Measurements from ENCODE around the gene AHRR. TPM values are rescaled to one million over a fixed set of nuclear protein-coding genes. Genes with fewer than 3 reads are reported as not detected.

The AHRR gene
- total RNA-seq, 1 experiment from 2014 or later, result 1.9 TPM

DNA sequence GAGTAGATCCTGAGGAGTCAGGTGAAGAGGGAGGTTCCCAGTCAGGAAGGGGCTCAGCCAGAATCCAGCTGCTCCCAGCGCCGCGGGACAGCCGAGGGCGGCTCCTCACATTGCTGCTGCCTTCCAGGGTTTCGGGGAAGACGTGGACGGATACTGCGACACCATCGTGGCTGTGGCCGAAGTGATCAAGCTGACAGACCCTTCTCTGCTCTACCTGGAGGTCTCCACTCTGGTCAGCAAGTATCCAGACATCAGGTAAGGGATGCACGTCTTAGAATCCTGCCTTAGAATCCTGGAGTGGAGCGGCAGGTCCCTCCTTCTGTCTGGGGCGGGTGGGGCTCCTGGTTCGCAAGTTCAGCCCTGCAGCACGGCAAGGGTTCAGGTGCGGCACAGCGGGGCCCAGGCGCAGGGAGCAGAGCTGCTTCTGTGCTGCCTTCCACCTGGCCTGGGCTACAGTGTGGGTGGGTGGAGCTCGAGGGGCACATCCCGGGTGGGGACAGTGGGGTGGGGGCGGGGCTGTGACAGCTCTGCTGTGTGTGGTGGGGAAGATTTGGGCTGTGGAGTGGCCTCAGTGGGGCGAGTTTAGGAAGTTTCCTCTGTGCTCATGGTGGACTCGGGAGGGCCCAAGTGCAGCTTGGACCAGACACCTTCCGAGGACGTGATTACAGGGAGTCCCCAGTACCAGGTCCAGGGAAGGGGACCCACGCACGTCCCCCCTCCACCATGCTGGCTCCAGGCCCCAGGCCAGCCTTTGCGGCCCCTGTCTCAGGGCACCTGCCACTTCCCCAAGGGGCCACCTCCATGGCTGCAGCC, 144.3 kb downstream of the AHRR start:
- no peak overlapping the region for H3K9ac ChIP-seq (ENCODE audit: low read length)
- no peaks in the 10 kb centered on the region for H3K9me3 ChIP-seq (ENCODE audit: low read length)
- no peak overlapping the region for H2AFZ ChIP-seq (ENCODE audit: low read length)
- intact Hi-C loops (cut with micrococcal nuclease), result no loop called here
- peaks cover 13% of the 10 kb centered on the region; the same call in 1 of the 2 replicates for H3K36me3 ChIP-seq (ENCODE audit: low read depth, low read length)
- H3K9me2 ChIP-seq (replicated peaks; ENCODE audit: low read length), result no peaks in the 10 kb centered on the region
- ChIA-PET CTCF (no interaction called here), POLR2A (ENCODE audit: unreplicated experiment) (no interaction called here)
- TF ChIP-seq EZH2phosphoT487 (IDR thresholded peaks at IDR 0.05; ENCODE audit: borderline replicate concordance, low read length) (no peak), EZH2 (IDR thresholded peaks at IDR 0.05; ENCODE audit: low read length, unreplicated experiment) (no peak)
- TF ChIP-seq, protein P1, sequence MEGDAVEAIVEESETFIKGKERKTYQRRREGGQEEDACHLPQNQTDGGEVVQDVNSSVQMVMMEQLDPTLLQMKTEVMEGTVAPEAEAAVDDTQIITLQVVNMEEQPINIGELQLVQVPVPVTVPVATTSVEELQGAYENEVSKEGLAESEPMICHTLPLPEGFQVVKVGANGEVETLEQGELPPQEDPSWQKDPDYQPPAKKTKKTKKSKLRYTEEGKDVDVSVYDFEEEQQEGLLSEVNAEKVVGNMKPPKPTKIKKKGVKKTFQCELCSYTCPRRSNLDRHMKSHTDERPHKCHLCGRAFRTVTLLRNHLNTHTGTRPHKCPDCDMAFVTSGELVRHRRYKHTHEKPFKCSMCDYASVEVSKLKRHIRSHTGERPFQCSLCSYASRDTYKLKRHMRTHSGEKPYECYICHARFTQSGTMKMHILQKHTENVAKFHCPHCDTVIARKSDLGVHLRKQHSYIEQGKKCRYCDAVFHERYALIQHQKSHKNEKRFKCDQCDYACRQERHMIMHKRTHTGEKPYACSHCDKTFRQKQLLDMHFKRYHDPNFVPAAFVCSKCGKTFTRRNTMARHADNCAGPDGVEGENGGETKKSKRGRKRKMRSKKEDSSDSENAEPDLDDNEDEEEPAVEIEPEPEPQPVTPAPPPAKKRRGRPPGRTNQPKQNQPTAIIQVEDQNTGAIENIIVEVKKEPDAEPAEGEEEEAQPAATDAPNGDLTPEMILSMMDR (conservative IDR thresholded peaks at IDR 0.05; ENCODE audit: low read depth, low read length), result no peak
- H4K20me1 ChIP-seq (ENCODE audit: low read length), result no peaks in the 10 kb centered on the region
- H3K27me3 ChIP-seq (ENCODE audit: low read length), result no peaks in the 10 kb centered on the region
- H3F3A ChIP-seq (ENCODE audit: low read length, unreplicated experiment), result no peaks in the 10 kb centered on the region
- no peak overlapping the region for H3K4me2 ChIP-seq (ENCODE audit: low read length)
- no TSS peak for BruUV-seq (replicated peaks)
- no peak overlapping the region for H3K4me3 ChIP-seq (ENCODE audit: low read length)
- ATAC-seq, result no peak
- no peak overlapping the region for H3K27ac ChIP-seq (ENCODE audit: low read length)
- H3K4me1 ChIP-seq (ENCODE audit: insufficient read depth, low read length), result peaks cover 7% of the 10 kb centered on the region; the same call in 1 of the 2 replicates
- H3K79me2 ChIP-seq (ENCODE audit: low read length), result peaks cover 13% of the 10 kb centered on the region
- DNase-seq, result no peak

DNA sequence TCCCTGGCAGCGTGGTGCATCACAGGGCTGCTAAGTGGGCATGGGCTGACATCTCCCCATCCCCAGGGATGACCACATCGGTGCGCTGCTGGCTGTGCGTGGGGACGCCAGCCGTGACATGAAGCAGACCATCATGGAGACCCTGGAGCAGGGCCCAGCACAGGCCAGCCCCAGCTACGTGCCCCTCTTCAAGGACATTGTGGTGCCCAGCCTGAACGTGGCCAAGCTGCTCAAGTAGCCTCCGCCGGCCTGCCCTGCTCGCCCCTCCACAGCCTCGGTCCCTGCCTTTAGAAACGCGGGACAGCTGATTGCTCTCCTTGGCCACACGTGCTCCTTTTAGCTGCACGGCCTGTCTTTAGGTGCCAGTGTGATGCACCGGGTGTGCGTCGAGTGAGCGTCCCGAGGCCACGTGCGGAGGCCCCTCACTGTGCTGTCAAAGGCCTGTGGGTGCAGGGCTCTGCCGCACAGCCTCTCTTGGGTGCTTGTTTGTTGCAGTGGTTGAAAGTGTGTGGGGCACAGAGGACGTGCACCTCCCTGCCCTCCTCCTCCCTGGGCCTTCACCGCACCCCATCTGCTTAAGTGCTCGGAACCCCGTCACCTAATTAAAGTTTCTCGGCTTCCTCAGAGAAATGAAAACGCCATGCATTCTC, 145.3 kb downstream of the AHRR start:
- no peak overlapping the region for H3K9ac ChIP-seq (ENCODE audit: low read length)
- no peak for DNase-seq

DNA sequence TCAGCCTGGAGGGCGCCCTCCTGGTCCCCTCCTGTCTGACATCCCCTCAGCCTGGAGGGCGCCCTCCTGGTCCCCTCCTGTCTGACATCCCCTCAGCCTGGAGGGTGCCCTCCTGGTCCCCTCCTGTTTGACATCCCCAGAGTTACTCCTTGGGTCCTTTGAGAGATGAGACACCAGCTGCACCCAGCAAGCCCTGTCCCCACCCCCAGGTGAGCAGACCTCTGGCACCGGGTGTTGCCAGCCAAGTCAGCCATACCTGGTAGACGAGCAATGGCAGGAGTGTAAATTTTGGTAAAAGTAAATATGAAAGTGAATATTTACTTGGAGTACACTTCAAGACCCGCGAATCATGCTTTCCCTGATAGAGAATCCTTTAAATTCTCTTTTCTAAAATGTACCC, 146.9 kb downstream of the AHRR start:
- BruUV-seq (replicated peaks), result no TSS peak
- Histone ChIP-seq H3K4me3 (ENCODE audit: low read length) (no peak overlapping the region), H3K9me2 (replicated peaks; ENCODE audit: low read length) (no peaks in the 10 kb centered on the region), H3K4me1 (ENCODE audit: insufficient read depth, low read length) (peaks cover 26% of the 10 kb centered on the region), H3K27ac (ENCODE audit: low read length) (no peak overlapping the region), H2AFZ (ENCODE audit: low read length) (no peak overlapping the region), H3K9me3 (ENCODE audit: low read length) (no peaks in the 10 kb centered on the region), H3K79me2 (ENCODE audit: low read length) (peaks cover 33% of the 10 kb centered on the region), H3F3A (ENCODE audit: low read length, unreplicated experiment) (no peaks in the 10 kb centered on the region), H3K4me2 (ENCODE audit: low read length) (no peak overlapping the region), H3K27me3 (ENCODE audit: low read length) (no peaks in the 10 kb centered on the region), H4K20me1 (ENCODE audit: low read length) (no peaks in the 10 kb centered on the region), H3K36me3 (ENCODE audit: low read depth, low read length) (peaks cover 2% of the 10 kb centered on the region; the same call in 1 of the 2 replicates), H3K9ac (ENCODE audit: low read length) (no peak overlapping the region)
- DNase-seq (no peak), ATAC-seq (no peak)
- CTCF ChIA-PET, result no interaction called here
- intact Hi-C loops (cut with micrococcal nuclease), result no loop called here
- POLR2A ChIA-PET (ENCODE audit: unreplicated experiment), result no interaction called here
- TF ChIP-seq EZH2phosphoT487 (IDR thresholded peaks at IDR 0.05; ENCODE audit: borderline replicate concordance, low read length) (no peak), EZH2 (IDR thresholded peaks at IDR 0.05; ENCODE audit: low read length, unreplicated experiment) (no peak)

More for the DNA sequence above, 145.3 kb downstream of the AHRR start:
- H3F3A ChIP-seq (ENCODE audit: low read length, unreplicated experiment), result no peaks in the 10 kb centered on the region
- ChIA-PET CTCF (no interaction called here), POLR2A (ENCODE audit: unreplicated experiment) (no interaction called here)
- H3K36me3 ChIP-seq (ENCODE audit: low read depth, low read length), result peaks cover 9% of the 10 kb centered on the region; the same call in 1 of the 2 replicates
- no peaks in the 10 kb centered on the region for H3K9me3 ChIP-seq (ENCODE audit: low read length)
- peaks cover 17% of the 10 kb centered on the region for H3K4me1 ChIP-seq (ENCODE audit: insufficient read depth, low read length)
- TF ChIP-seq EZH2 (IDR thresholded peaks at IDR 0.05; ENCODE audit: low read length, unreplicated experiment), result no peak
- H3K4me2 ChIP-seq (ENCODE audit: low read length), result no peak overlapping the region
- peaks cover 23% of the 10 kb centered on the region for H3K79me2 ChIP-seq (ENCODE audit: low read length)
- intact Hi-C loops (cut with micrococcal nuclease), result no loop called here
- BruUV-seq (replicated peaks), result no TSS peak
- no peaks in the 10 kb centered on the region for H4K20me1 ChIP-seq (ENCODE audit: low read length)
- H3K4me3 ChIP-seq (ENCODE audit: low read length), result no peak overlapping the region
- no peak overlapping the region for H3K27ac ChIP-seq (ENCODE audit: low read length)
- no peaks in the 10 kb centered on the region for H3K27me3 ChIP-seq (ENCODE audit: low read length)
- ATAC-seq, result no peak
- no peak overlapping the region for H2AFZ ChIP-seq (ENCODE audit: low read length)
- H3K9me2 ChIP-seq (replicated peaks; ENCODE audit: low read length), result no peaks in the 10 kb centered on the region
